A549 (cell line): ENCODE data around the gene LEKR1. TPM values are rescaled to one million over a fixed set of nuclear protein-coding genes. Genes with fewer than 3 reads are reported as not detected.

Experiments
- ATAC-seq, 2 experiments: fragments of 200-7000 bp in 1 of 2; fragments of >200 bp in 1 of 2; cut with Nextera tagmentation in 1 of 2; cut with Tn5 transposase in 1 of 2; 3 replicates each; pipeline versions ENCODE4 v1.8.0 to v1.9.1; 2018 to 2020; ENCODE audit warnings: mild to moderate bottlenecking in 1 of 2, moderate library complexity in 1 of 2
- CTCF ChIA-PET: fragments of 300-600 bp; sonication (Branson Sonifier 250); formaldehyde crosslinking; extraction: SDS; loops from one replicate; lab custom pipeline; 2021; ENCODE audit warnings: antibody characterized with exemption, inconsistent platforms; lab: Yijun Ruan, JAX
- POLR2A ChIA-PET: fragments of 350-600 bp; formaldehyde crosslinking; extraction: SDS; loops from one replicate; lab custom pipeline; 2021; ENCODE audit warnings: antibody characterized with exemption, inconsistent platforms; lab: Yijun Ruan, JAX
- DNase-seq, 2 experiments: peaks; one replicate each; pipeline versions ENCODE4 v3.0.0 to v3.0.0-alpha.2; 2011 to 2016; ENCODE audit warnings: low read depth in 1 of 2, low spot score in 1 of 2
- FAIRE-seq: peaks from 2 replicates; lab custom pipeline; 2011; peaks lifted over from hg19 to GRCh38; lab: Jason Lieb, UNC
- H3K27ac ChIP-seq, 2 experiments: fragments of >200 bp; sonication (Bioruptor Twin); formaldehyde crosslinking; 3 replicates each; pipeline ENCODE4 v1.5.1; 2016 to 2017
- H3K4me1 ChIP-seq: fragments of >200 bp; sonication (Bioruptor Twin); formaldehyde crosslinking; 3 replicates; pipeline ENCODE4 v1.6.1; 2016
- H3K4me2 ChIP-seq: fragments of >200 bp; sonication (Bioruptor Twin); formaldehyde crosslinking; 3 replicates; pipeline ENCODE4 v1.6.1; 2016
- H3K4me3 ChIP-seq: fragments of >200 bp; sonication (Bioruptor Twin); formaldehyde crosslinking; 3 replicates; pipeline ENCODE4 v1.5.1; 2016
- H3K9me3 ChIP-seq: fragments of >200 bp; sonication (Bioruptor Twin); formaldehyde crosslinking; 3 replicates; pipeline ENCODE4 v1.6.1; 2016
- CBX8 ChIP-seq: fragments of 200-600 bp; sonication (generic); IDR thresholded peaks from 2 replicates; pipeline ENCODE4 v1.6.1; 2016
- E2F6 ChIP-seq: IDR thresholded peaks from 2 replicates; pipeline ENCODE4 v1.6.1; 2012; ENCODE audit warnings: low read depth, borderline replicate concordance
- ELK1 ChIP-seq: fragments of 150-350 bp; IDR thresholded peaks from 2 replicates; pipeline ENCODE4 v1.6.1; 2014; ENCODE audit warnings: low read depth, mild to moderate bottlenecking, low read length
- ESRRA ChIP-seq: fragments of 150-350 bp; IDR thresholded peaks from 2 replicates; pipeline ENCODE4 v1.6.1; 2014; ENCODE audit warnings: mild to moderate bottlenecking, low read length, borderline replicate concordance
- FOXS1 ChIP-seq: fragments of 250-450 bp; sonication (Bioruptor Pico); IDR thresholded peaks from 2 replicates; pipeline ENCODE4 v1.5.0; 2020; ENCODE audit warnings: mild to moderate bottlenecking, moderate library complexity
- HDAC2 ChIP-seq: fragments of 200-600 bp; sonication (generic); IDR thresholded peaks from 2 replicates; pipeline ENCODE4 v1.6.1; 2016
- HEYL ChIP-seq: fragments of 250-450 bp; sonication (Bioruptor Pico); IDR thresholded peaks from 2 replicates; pipeline ENCODE4 v1.8.0; 2021; ENCODE audit warnings: mild to moderate bottlenecking, moderate library complexity
- HMGXB4 ChIP-seq: fragments of 250-450 bp; sonication (Bioruptor Pico); IDR thresholded peaks from 2 replicates; pipeline ENCODE4 v1.5.0; 2021; ENCODE audit warnings: mild to moderate bottlenecking, moderate library complexity, borderline replicate concordance
- HOXA7 ChIP-seq: fragments of 250-450 bp; sonication (Bioruptor Pico); IDR thresholded peaks from 2 replicates; pipeline ENCODE4 v1.5.0; 2020; ENCODE audit warnings: mild to moderate bottlenecking, moderate library complexity
- HOXB13 ChIP-seq: fragments of 250-450 bp; sonication (Bioruptor Pico); IDR thresholded peaks from 2 replicates; pipeline ENCODE4 v1.5.0; 2020; ENCODE audit warnings: low read depth, mild to moderate bottlenecking, moderate library complexity
- HOXB5 ChIP-seq: fragments of 250-450 bp; sonication (Bioruptor Pico); IDR thresholded peaks from 2 replicates; pipeline ENCODE4 v1.5.0; 2020; ENCODE audit warnings: mild to moderate bottlenecking, moderate library complexity
- MAFK ChIP-seq: fragments of 450-650 bp; IDR thresholded peaks from 2 replicates; pipeline ENCODE4 v1.6.1; 2014; ENCODE audit not compliant: partially characterized antibody
- MAZ ChIP-seq: fragments of 150-350 bp; IDR thresholded peaks from 2 replicates; pipeline ENCODE4 v1.6.1; 2014; ENCODE audit warnings: antibody characterized with exemption, low read depth, low read length, borderline replicate concordance
- PBX3 ChIP-seq: IDR thresholded peaks from 2 replicates; pipeline ENCODE4 v1.6.1; 2012
- PHF8 ChIP-seq: fragments of 200-600 bp; sonication (generic); IDR thresholded peaks from 2 replicates; pipeline ENCODE4 v1.6.1; 2016; ENCODE audit warnings: low read depth, mild to moderate bottlenecking, antibody characterized with exemption, moderate library complexity, borderline replicate concordance
- POLR2A ChIP-seq: IDR thresholded peaks from 2 replicates; pipeline ENCODE4 v1.6.1; 2012; ENCODE audit warnings: mild to moderate bottlenecking, low read length
- POLR2AphosphoS2 ChIP-seq: conservative IDR thresholded peaks from 2 replicates; pipeline ENCODE4 v1.6.1; 2012; ENCODE audit warnings: low read length, improper control_type of control experiment, inconsistent platforms
- RARB ChIP-seq: fragments of 250-450 bp; sonication (Bioruptor Pico); IDR thresholded peaks from 2 replicates; pipeline ENCODE4 v1.8.0; 2021; ENCODE audit warnings: mild to moderate bottlenecking, moderate library complexity
- RCOR1 ChIP-seq: fragments of 150-350 bp; IDR thresholded peaks from 2 replicates; pipeline ENCODE4 v1.6.1; 2014; ENCODE audit warnings: antibody characterized with exemption, low read length, low read depth
- RFX5 ChIP-seq: fragments of 450-650 bp; IDR thresholded peaks from 2 replicates; pipeline ENCODE4 v1.7.1; 2014; ENCODE audit warnings: antibody characterized with exemption, mild to moderate bottlenecking, moderate library complexity
- USF2 ChIP-seq: fragments of 450-650 bp; IDR thresholded peaks from 2 replicates; pipeline ENCODE4 v1.6.1; 2014; ENCODE audit warnings: antibody characterized with exemption
- WGBS: methylation state at CpG from one replicate; pipeline ENCODE4 v1.1.6; 2017; ENCODE audit errors: missing lambda C conversion rate; 5-methylcytosine and 5-hydroxymethylcytosine counted together
- polyA plus RNA-seq, 4 experiments: library from polyadenylated mRNA; depleted of rRNA in 3 of 4; stranded (reverse); fragments of >200 nt; fragmentation: RNase III in 1 of 4; extraction: RNeasy Plus Mini Kit Qiagen cat#74134 plus additional on column Dnase treatment in 1 of 4; gene quantifications; 2 replicates in 3 of 4; 3 replicates in 1 of 4; pipeline ENCODE4 v1.2.3, GENCODE V29; 2011 to 2017

Gene LEKR1
- polyA plus RNA-seq, 2 of the 4 experiments (the other 2 are of a cell fraction): 1.3 to 1.4 TPM

- no peaks in the 10 kb centered on the region for H3K4me1 ChIP-seq
- no peak for DNase-seq
- CTCF ChIA-PET: interaction anchor here (1.2 to 1.4 kb wide), 2 partner anchors 212 to 354 kb away, joined by 3 to 5 read pairs; no protein-coding TSS in a partner anchor
- ATAC-seq: no peak
- peaks cover 10% of the 10 kb centered on the region; the same call in 1 of the 3 replicates for H3K9me3 ChIP-seq
- H3K4me3 ChIP-seq: no peak overlapping the region
- TF ChIP-seq E2F6: no peak
- no peak for TF ChIP-seq HOXB13 (CRISPR knock-in tag)
- no peak for TF ChIP-seq RCOR1
- TF ChIP-seq, all 56 proteins: peak for 0
- Histone ChIP-seq H3K27ac (no peak overlapping the region), H3K4me2 (no peak overlapping the region)
- WGBS: 80% methylated on average over 1 of the region's 1 CpG
- FAIRE-seq: no peak
- POLR2A ChIA-PET: no interaction called here
Measured at GRCh38 chr3:156885761-156886160, 59.6 kb downstream of the LEKR1 start.

GRCh38 chr3:156888176-156888575 lies 62.0 kb downstream of the LEKR1 start:
- Histone ChIP-seq H3K4me2 (no peak overlapping the region), H3K27ac (no peak overlapping the region), H3K9me3 (peaks cover 10% of the 10 kb centered on the region; the same call in 1 of the 3 replicates), H3K4me1 (no peaks in the 10 kb centered on the region), H3K4me3 (no peak overlapping the region)
- DNase-seq (no peak), FAIRE-seq (no peak), ATAC-seq (no peak)
- CTCF ChIA-PET: no interaction called here
- WGBS: 61% methylated on average over 2 of the region's 2 CpGs
- TF ChIP-seq PHF8 (no peak), MAZ (no peak), POLR2A (no peak), HOXB5 (CRISPR knock-in tag) (no peak), RFX5 (no peak), POLR2AphosphoS2 (no peak), HDAC2 (no peak), RCOR1 (no peak)
- POLR2A ChIA-PET: no interaction called here

- ChIA-PET POLR2A (no interaction called here), CTCF (no interaction called here)
Measured at GRCh38 chr3:156888576-156888975, 62.4 kb downstream of the LEKR1 start.

More at GRCh38 chr3:156888576-156888975, 62.4 kb downstream of the LEKR1 start:
- Histone ChIP-seq H3K4me3 (no peak overlapping the region), H3K9me3 (peaks cover 10% of the 10 kb centered on the region; the same call in 1 of the 3 replicates), H3K4me2 (no peak overlapping the region), H3K4me1 (no peaks in the 10 kb centered on the region), H3K27ac (no peak overlapping the region)
- WGBS: 36% methylated on average over 1 of the region's 1 CpG
- FAIRE-seq (no peak), DNase-seq (no peak), ATAC-seq (no peak)
- TF ChIP-seq HEYL (CRISPR knock-in tag) (no peak), FOXS1 (CRISPR knock-in tag) (no peak), ELK1 (no peak), RARB (CRISPR knock-in tag) (no peak), HMGXB4 (CRISPR knock-in tag) (no peak), HOXA7 (CRISPR knock-in tag) (no peak), USF2 (no peak), CBX8 (no peak), PBX3 (no peak), ESRRA (no peak), MAFK (no peak)
